ENCODE measurements around the gene STUM. TPM values are rescaled to one million over a fixed set of nuclear protein-coding genes. Genes with fewer than 3 reads are reported as not detected.

Gene STUM
- total and polyA plus RNA-seq, 10 of the 15 experiments (the other 5 are each of a cell fraction or from before 2014, with no cell fraction given): under 0.01 to 0.15 (median 0.09) TPM; not detected in 5

DNA sequence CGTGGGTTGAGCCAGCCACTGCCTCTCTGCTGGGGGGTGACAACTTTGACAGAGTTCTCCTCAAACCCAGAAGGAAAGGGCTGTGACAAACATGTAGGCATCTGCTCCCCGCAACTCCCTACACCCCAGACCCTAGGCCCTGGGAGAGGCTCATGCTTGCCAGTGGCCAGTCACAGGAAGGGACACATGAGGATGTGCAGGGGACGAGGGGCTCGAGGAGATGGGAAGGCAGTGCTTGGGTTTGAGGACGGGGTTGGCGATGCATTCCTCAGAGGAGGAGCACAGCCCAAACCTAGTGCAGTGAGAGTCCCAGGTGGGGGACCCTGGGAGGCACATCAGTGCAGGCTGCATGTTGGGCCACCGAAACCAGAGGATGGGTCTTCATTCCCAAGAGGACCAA, 62.1 kb downstream of the STUM start:
- ChIA-PET CTCF (interaction anchor here (1.0 to 1.6 kb wide), 2 partner anchors 64 to 185 kb away, joined by 3 to 6 read pairs; no protein-coding TSS in a partner anchor), RAD21 (ENCODE audit: unreplicated experiment) (no interaction called here), POLR2A (no interaction called here), SMC1A (ENCODE audit: uncharacterized antibody, unreplicated experiment) (no interaction called here)
- in situ Hi-C loops (cut with MboI) (no loop called here), intact Hi-C loops (cut with micrococcal nuclease; ENCODE audit: unreplicated experiment) (no loop called here)
- no peaks in the 10 kb centered on the region for H3K36me3 ChIP-seq (ENCODE audit: control insufficient read depth in 2 of 2, insufficient read depth in 2 of 2, low read length in 1 of 2)
- peaks cover 0 to 1% of the 10 kb centered on the region in 2 experiments; a peak in 2 of 4 replicates for H3K27me3 ChIP-seq (replicated peaks in 1 of 2; ENCODE audit: control insufficient read depth in 2 of 2, insufficient read depth in 2 of 2, low read length in 1 of 2)
- no peaks in the 10 kb centered on the region for H3K79me2 ChIP-seq (ENCODE audit: control insufficient read depth, insufficient read depth, low read length)
- H3K4me1 ChIP-seq (ENCODE audit: control insufficient read depth, insufficient read depth, low read length): no peaks in the 10 kb centered on the region
- no TSS peak for BruUV-seq (replicated peaks)
- no peaks in the 10 kb centered on the region for H4K20me1 ChIP-seq (ENCODE audit: control insufficient read depth, insufficient read depth)
- DNase-seq (ENCODE audit: low read depth, low spot score): no peak
- no peak overlapping the region for H3K4me3 ChIP-seq
- no peak overlapping the region for H3K9ac ChIP-seq (ENCODE audit: control insufficient read depth, insufficient read depth, low read length)
- no peaks in the 10 kb centered on the region for H3K9me3 ChIP-seq (replicated peaks; ENCODE audit: control insufficient read depth, insufficient read depth, low read length)
- H3K4me2 ChIP-seq (ENCODE audit: control insufficient read depth, insufficient read depth): no peak overlapping the region
- H3K27ac ChIP-seq (ENCODE audit: control insufficient read depth, insufficient read depth): no peak overlapping the region
- no peak for FAIRE-seq
- H2AFZ ChIP-seq (ENCODE audit: control insufficient read depth, low read depth, low read length): no peak overlapping the region
- WGBS (ENCODE audit: insufficient coverage, insufficient replicate concordance, low lambda C conversion rate, missing lambda C conversion rate): 33% methylated on average over 7 of the region's 7 CpGs
- no peak for TF ChIP-seq TARDBP (IDR thresholded peaks at IDR 0.05; ENCODE audit: borderline replicate concordance)
- TF ChIP-seq STAT1 (conservative IDR thresholded peaks at IDR 0.05): no peak
- no peak for TF ChIP-seq CREM (IDR thresholded peaks at IDR 0.05; ENCODE audit: low read depth)
- TF ChIP-seq ZNF24 (IDR thresholded peaks at IDR 0.05): no peak
- TF ChIP-seq CBX3 (IDR thresholded peaks at IDR 0.05; ENCODE audit: borderline replicate concordance, low read depth): no peak
- no peak for TF ChIP-seq MYB (IDR thresholded peaks at IDR 0.05; ENCODE audit: borderline replicate concordance, low read depth, low read length)
- no peak for TF ChIP-seq ETV6 (conservative IDR thresholded peaks at IDR 0.05 in 1 of 2, IDR thresholded peaks at IDR 0.05 in 1 of 2; ENCODE audit: borderline replicate concordance in 1 of 2, low read depth in 1 of 2)
- no peak for TF ChIP-seq SMAD1 (IDR thresholded peaks at IDR 0.05; ENCODE audit: low read depth, partially characterized antibody)
- no peak for TF ChIP-seq FOXM1 (IDR thresholded peaks at IDR 0.05; ENCODE audit: low read depth, low read length)
- no peak for TF ChIP-seq PRDM15 (CRISPR knock-in tag; IDR thresholded peaks at IDR 0.05)
- TF ChIP-seq ZNF207 (IDR thresholded peaks at IDR 0.05; ENCODE audit: borderline replicate concordance): no peak
- ATAC-seq: no peak
